Cardiac ventricle fibroblast (primary cell): Measurements from ENCODE around the gene NPL. TPM values are rescaled to one million over a fixed set of nuclear protein-coding genes. Genes with fewer than 3 reads are reported as not detected.

Source experiments
- total RNA-seq: library from RNA; depleted of rRNA; stranded (reverse); fragments of >200 nt; gene quantifications from 2 replicates; pipeline ENCODE4 v1.2.3, GENCODE V29; 2015

Gene NPL
- 2.4 and 2.6 TPM in 2 replicates for total RNA-seq

GRCh38 chr1:182789138-182790076, at the start of gene NPL:
Gene NPL (plus strand): TSS chr1:182789773. CDS start chr1:182794372, 4,599 bp downstream.

GRCh38 chr1:182839209-182840066, 49.9 kb downstream of the NPL start, which contains the start of gene DHX9:
Gene DHX9 (plus strand): TSS chr1:182839347. CDS start chr1:182842567, 3,220 bp downstream.

Other genes starting within 250 kb of the NPL start
- 8.2 and 11.9 TPM in 2 replicates for gene RNASEL, start 200.5 kb upstream of the NPL start, total RNA-seq
- 0.10 and 0.25 TPM in 2 replicates for gene RGS16, start 185.4 kb upstream of the NPL start, total RNA-seq
- gene RGS8, start 105.2 kb upstream of the NPL start, total RNA-seq = not detected in 2 replicates
- 58.9 and 61.4 TPM in 2 replicates for gene DHX9, start 49.6 kb downstream of the NPL start, total RNA-seq
- 0.05 TPM in 1 of 2 replicates, not detected in the other for gene SHCBP1L, start 163.4 kb downstream of the NPL start, total RNA-seq
- gene LAMC1, start 233.6 kb downstream of the NPL start, total RNA-seq = 1,525 and 1,787 TPM in 2 replicates